ENCODE data around the gene PBX1.

GRCh38 chr1:164886101-164886500, 327.1 kb downstream of the PBX1 start:
- no peak for TF ChIP-seq CTCF (IDR thresholded peaks at IDR 0.05)
- TF ChIP-seq POLR2A (IDR thresholded peaks at IDR 0.05), result no peak
- no peak for TF ChIP-seq POLR2AphosphoS5 (IDR thresholded peaks at IDR 0.05)

Data from breast epithelium (tissue), 3 donors.